Prostate gland (tissue), 2 donors: Measurements from ENCODE around the gene MAN2B2.

Experiments used
- CTCF ChIP-seq, 4 experiments: fragments of 200-600 bp in 2 of 4; fragments of 450-650 bp in 2 of 4; sonication (generic) in 2 of 4; IDR thresholded peaks; 1 replicate in 3 of 4; 2 replicates in 1 of 4; pipeline ENCODE4 v1.5.1; 2016 to 2019; ENCODE audit warnings: antibody characterized with exemption in 4 of 4, mild to moderate bottlenecking in 2 of 4, moderate library complexity in 2 of 4
- POLR2A ChIP-seq: fragments of 450-650 bp; IDR thresholded peaks from one replicate; pipeline ENCODE4 v1.6.1; 2016; ENCODE audit warnings: antibody characterized with exemption, mild to moderate bottlenecking

GRCh38 chr4:6655924-6656323, 80.9 kb downstream of the MAN2B2 start:
- no peak for TF ChIP-seq CTCF (IDR thresholded peaks at IDR 0.05)
- TF ChIP-seq POLR2A: no peak
